Activated T-helper 17 cell treated with anti-CD3 and anti-CD28 coated beads, Interleukin-2, amount 50 U/mL, for 72 hours (primary cell): ENCODE data around the gene GPR132. TPM values are rescaled to one million over a fixed set of nuclear protein-coding genes. Genes with fewer than 3 reads are reported as not detected.

Experiments
- ATAC-seq: fragments of 150-1000 bp; cut with Tn5 transposase; replicated peaks from 2 replicates; pipeline ENCODE4 v1.10.0; 2021; ENCODE audit warnings: mild to moderate bottlenecking, moderate library complexity
- H3K27ac Mint-ChIP-seq: one replicate; pipeline ENCODE4 v1.8.0; 2022; ENCODE audit warnings: mixed read lengths
- H3K27me3 Mint-ChIP-seq: one replicate; pipeline ENCODE4 v1.8.0; 2022; ENCODE audit warnings: mixed read lengths
- H3K36me3 Mint-ChIP-seq: one replicate; pipeline ENCODE4 v1.8.0; 2022; ENCODE audit warnings: low read depth, mild to moderate bottlenecking, mixed read lengths
- H3K4me1 Mint-ChIP-seq: one replicate; pipeline ENCODE4 v1.8.0; 2022; ENCODE audit warnings: mixed read lengths
- H3K4me3 Mint-ChIP-seq: one replicate; pipeline ENCODE4 v1.8.0; 2022; ENCODE audit warnings: mild to moderate bottlenecking, mixed read lengths
- H3K9me3 Mint-ChIP-seq: one replicate; pipeline ENCODE4 v1.8.0; 2022; ENCODE audit warnings: mixed read lengths
- total RNA-seq, 2 donors: library from RNA; stranded (reverse); gene quantifications; one replicate each; pipeline ENCODE4 v1.2.3, GENCODE V29; 2022

Gene GPR132
- total RNA-seq, 2 donors from 2014 or later, result 46.5 to 49.5 TPM

DNA sequence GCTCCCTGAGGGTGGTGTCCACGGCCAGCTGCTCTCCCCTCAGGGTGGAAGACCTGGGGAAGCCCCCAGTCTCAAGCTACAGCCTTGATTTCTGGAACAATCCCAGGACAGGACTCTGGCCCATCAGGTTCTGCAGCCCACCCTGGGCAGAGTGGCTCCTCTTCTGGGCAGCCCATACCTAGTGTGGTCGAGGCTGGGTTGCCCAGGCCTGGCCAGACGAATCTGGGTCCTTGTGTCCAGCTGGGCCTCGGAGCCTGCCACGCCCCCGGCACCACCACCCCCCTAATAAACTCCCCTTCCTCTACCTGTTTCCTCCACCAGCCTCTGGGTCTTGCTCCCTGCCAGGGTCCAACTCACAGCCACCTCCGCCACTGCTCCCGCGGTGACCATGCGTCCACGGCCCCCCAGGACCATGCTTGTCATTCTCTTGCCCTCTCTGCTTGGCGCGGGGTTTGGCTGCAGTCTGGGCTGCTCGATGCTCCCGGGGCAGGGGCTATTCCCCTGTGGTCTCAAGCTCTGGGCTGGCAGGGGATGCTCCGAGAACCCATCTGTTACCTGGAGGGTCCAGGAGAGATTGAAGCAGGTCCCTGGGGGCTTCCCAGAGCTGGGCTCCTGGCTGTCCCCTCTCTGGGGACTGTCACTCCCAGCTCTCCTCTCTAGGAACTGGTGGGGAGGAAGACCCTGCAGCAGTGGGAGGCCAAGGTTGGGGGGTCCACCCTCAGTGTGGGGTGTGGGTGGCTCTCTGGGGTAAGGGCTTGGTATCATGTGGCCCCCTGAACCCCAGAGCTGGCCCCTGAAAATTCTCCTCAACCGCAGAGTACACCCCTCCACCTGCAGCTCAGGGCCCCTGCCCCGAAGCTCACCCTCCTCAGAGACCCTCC lies 8.7 kb upstream of the GPR132 start:
- H3K4me1 Mint-ChIP-seq, result peaks cover 21% of the 10 kb centered on the region
- no peaks in the 10 kb centered on the region for H3K9me3 Mint-ChIP-seq
- no peaks in the 10 kb centered on the region for H3K27me3 Mint-ChIP-seq
- no peak for ATAC-seq
- no peaks in the 10 kb centered on the region for H3K36me3 Mint-ChIP-seq
- no peak overlapping the region for H3K4me3 Mint-ChIP-seq
- H3K27ac Mint-ChIP-seq, result no peak overlapping the region

DNA sequence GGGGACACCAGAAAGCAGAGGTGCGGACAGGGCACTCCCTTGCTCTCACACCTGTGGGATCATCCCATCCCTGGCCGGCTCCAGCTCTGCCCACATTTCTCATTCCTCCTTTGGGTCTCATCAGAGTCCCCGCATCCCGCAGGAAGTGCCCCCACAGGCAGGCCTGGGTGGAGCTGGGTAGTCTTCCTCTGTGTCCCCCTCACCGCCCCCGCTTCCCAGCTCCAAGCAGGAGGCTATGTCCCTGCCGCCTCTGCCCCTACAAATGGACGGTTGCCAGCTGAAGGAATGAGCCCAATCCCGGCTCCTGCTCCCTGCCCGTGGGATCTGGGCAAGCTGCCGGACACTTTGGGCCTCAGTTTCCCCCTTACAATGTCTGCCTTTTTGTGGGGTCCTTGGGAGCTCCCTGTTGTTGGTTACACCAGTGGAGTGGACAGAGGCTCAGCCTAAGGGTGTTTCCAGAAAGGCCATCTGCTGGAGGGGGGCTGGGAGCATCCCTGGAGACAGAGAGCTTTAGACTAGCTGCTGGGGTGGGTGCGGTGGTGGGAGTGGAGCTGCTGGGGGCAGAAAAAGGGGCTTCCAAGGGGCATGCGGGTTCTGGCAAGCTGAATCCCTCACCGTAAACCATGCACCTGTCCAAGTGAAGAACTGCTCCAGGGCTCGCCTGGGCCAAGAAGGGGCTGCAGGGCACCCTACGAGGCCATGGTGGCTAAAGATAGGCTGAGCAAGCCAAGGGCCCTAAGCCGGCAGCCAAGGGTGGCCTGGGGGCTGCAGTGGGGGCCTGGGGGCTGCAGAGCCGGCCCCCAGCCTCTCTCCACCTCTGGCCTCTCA lies 7.9 kb upstream of the GPR132 start:
- H3K4me3 Mint-ChIP-seq, result no peak overlapping the region
- H3K36me3 Mint-ChIP-seq, result no peaks in the 10 kb centered on the region
- no peaks in the 10 kb centered on the region for H3K27me3 Mint-ChIP-seq
- no peak for ATAC-seq
- no peak overlapping the region for H3K27ac Mint-ChIP-seq
- H3K4me1 Mint-ChIP-seq, result peaks cover 25% of the 10 kb centered on the region
- no peaks in the 10 kb centered on the region for H3K9me3 Mint-ChIP-seq

DNA sequence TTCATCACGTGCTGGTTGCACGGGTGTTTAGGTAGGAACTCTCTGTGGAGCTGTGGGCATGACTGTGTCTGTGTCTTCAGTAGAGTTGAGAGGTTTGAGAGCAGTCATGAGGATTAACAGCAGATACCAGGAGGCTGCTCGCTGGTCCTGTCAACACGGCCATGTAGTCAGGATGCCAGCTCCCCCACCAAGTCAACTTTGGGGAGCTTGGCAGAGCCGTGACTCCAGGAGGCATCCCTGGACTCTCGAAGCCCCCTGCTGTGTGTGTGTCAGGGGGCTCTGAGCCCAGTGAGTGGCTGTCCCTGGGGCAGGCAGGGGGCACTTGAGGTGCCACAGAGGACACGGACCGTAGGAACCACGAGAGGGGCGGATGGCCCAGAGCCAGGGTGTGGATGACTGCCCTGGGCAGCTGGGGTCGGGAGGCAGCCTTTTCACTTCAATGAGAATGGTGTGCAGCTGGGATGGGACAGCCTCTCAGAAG lies 7.2 kb upstream of the GPR132 start:
- H3K27ac Mint-ChIP-seq, result no peak overlapping the region
- H3K27me3 Mint-ChIP-seq, result no peaks in the 10 kb centered on the region
- peaks cover 26% of the 10 kb centered on the region for H3K4me1 Mint-ChIP-seq

DNA sequence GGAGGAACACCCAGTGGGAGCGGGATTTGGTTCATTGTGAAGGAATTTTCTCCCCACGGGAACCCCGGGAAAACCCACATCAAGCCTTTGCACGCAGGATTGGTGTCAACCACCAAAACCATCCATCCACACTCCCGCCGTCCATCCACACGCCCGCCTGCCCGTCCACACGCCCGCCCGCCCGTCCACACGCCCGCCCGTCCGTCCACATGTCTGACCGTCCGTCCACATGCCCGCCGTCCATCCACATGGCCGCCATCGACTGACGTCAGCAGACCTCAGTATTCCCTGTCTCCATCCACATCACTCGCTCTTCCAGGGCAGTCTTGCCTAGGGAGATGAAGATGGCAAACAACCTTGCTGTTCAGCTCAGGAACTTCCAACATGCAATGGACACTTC lies 6.7 kb upstream of the GPR132 start:
- ATAC-seq, result no peak
- Mint-ChIP-seq H3K4me3 (no peak overlapping the region), H3K36me3 (no peaks in the 10 kb centered on the region), H3K4me1 (peaks cover 26% of the 10 kb centered on the region), H3K27ac (peak overlapping the region; percentile 82), H3K27me3 (no peaks in the 10 kb centered on the region), H3K9me3 (no peaks in the 10 kb centered on the region)

More for the DNA sequence above, 7.2 kb upstream of the GPR132 start:
- H3K36me3 Mint-ChIP-seq, result no peaks in the 10 kb centered on the region
- no peaks in the 10 kb centered on the region for H3K9me3 Mint-ChIP-seq
- ATAC-seq, result no peak
- H3K4me3 Mint-ChIP-seq, result no peak overlapping the region

- no peak overlapping the region for H3K4me3 Mint-ChIP-seq
- H3K36me3 Mint-ChIP-seq, result no peaks in the 10 kb centered on the region
- H3K27ac Mint-ChIP-seq, result peak overlapping the region; percentile 82
- no peak for ATAC-seq
- no peaks in the 10 kb centered on the region for H3K27me3 Mint-ChIP-seq
- no peaks in the 10 kb centered on the region for H3K9me3 Mint-ChIP-seq
- peaks cover 26% of the 10 kb centered on the region for H3K4me1 Mint-ChIP-seq
These were observed 6.1 kb upstream of the GPR132 start for GRCh38 chr14:105071326-105071725.

DNA sequence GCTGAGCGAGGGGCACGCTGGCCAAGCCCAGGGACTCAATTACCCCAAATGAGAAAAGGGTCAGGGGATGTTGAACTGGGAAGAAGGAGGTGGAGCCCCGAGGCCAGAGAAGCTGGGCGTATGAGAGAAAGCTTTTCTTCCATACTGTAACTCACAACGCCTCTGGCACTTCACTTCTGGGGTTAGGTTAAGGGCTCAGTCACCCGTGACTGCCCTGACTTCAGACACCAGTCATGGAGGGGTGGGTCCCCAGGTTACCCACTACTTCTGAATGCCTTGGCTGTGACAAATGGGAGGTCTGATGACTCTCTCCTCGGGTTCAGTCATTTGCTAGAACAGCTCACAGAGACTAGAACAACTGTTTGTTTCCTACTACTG lies 5.5 kb upstream of the GPR132 start:
- H3K36me3 Mint-ChIP-seq, result no peaks in the 10 kb centered on the region
- H3K4me1 Mint-ChIP-seq, result peaks cover 26% of the 10 kb centered on the region
- no peaks in the 10 kb centered on the region for H3K27me3 Mint-ChIP-seq
- H3K9me3 Mint-ChIP-seq, result no peaks in the 10 kb centered on the region
- peak; percentile 66 for ATAC-seq
- H3K27ac Mint-ChIP-seq, result peak overlapping the region; percentile 95
- H3K4me3 Mint-ChIP-seq, result peak overlapping the region; percentile 76

GRCh38 chr14:105069871-105070759 lies 4.9 kb upstream of the GPR132 start:
- Mint-ChIP-seq H3K36me3 (peaks cover 3% of the 10 kb centered on the region), H3K4me1 (peaks cover 26% of the 10 kb centered on the region), H3K9me3 (no peaks in the 10 kb centered on the region), H3K4me3 (peak overlapping the region; percentile 76), H3K27ac (peak overlapping the region; percentile 95), H3K27me3 (no peaks in the 10 kb centered on the region)
- ATAC-seq, result peak; percentile 69

- peak overlapping the region; percentile 76 for H3K4me3 Mint-ChIP-seq
- ATAC-seq, result no peak
- H3K4me1 Mint-ChIP-seq, result peaks cover 26% of the 10 kb centered on the region
These were observed 4.3 kb upstream of the GPR132 start for GRCh38 chr14:105069522-105069870.

GRCh38 chr14:105068818-105069217 lies 3.6 kb upstream of the GPR132 start:
- no peaks in the 10 kb centered on the region for H3K27me3 Mint-ChIP-seq
- H3K4me3 Mint-ChIP-seq, result peak overlapping the region; percentile 76

More at GRCh38 chr14:105069522-105069870, 4.3 kb upstream of the GPR132 start:
- Mint-ChIP-seq H3K36me3 (peaks cover 9% of the 10 kb centered on the region), H3K9me3 (no peaks in the 10 kb centered on the region), H3K27ac (peak overlapping the region; percentile 95), H3K27me3 (no peaks in the 10 kb centered on the region)

DNA sequence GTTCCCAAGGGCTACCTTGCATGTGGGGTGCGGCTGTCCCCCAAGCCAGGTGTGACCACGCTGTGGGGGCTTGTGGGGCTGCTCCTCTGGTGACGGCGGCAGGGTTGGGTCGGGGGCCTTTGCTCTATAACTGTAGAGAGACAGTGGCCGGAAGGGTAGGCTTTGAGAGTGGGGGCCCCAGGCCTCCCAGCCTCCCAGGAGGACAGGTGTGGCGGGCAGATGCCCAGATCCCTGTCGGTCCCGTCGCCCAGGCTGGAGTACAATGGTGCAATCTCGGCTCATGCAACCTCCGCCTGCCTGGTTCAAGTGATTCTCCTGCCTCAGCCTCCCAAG lies 2.7 kb upstream of the GPR132 start:
- H3K4me1 Mint-ChIP-seq, result peaks cover 32% of the 10 kb centered on the region
- peak overlapping the region; percentile 98 for H3K4me3 Mint-ChIP-seq
- no peaks in the 10 kb centered on the region for H3K27me3 Mint-ChIP-seq
- H3K36me3 Mint-ChIP-seq, result peaks cover 25% of the 10 kb centered on the region
- H3K9me3 Mint-ChIP-seq, result no peaks in the 10 kb centered on the region
- no peak overlapping the region for H3K27ac Mint-ChIP-seq
- ATAC-seq, result no peak

More at GRCh38 chr14:105068818-105069217, 3.6 kb upstream of the GPR132 start:
- Mint-ChIP-seq H3K27ac (peak overlapping the region; percentile 95), H3K4me1 (peaks cover 32% of the 10 kb centered on the region), H3K9me3 (no peaks in the 10 kb centered on the region), H3K36me3 (peaks cover 16% of the 10 kb centered on the region)
- no peak for ATAC-seq

DNA sequence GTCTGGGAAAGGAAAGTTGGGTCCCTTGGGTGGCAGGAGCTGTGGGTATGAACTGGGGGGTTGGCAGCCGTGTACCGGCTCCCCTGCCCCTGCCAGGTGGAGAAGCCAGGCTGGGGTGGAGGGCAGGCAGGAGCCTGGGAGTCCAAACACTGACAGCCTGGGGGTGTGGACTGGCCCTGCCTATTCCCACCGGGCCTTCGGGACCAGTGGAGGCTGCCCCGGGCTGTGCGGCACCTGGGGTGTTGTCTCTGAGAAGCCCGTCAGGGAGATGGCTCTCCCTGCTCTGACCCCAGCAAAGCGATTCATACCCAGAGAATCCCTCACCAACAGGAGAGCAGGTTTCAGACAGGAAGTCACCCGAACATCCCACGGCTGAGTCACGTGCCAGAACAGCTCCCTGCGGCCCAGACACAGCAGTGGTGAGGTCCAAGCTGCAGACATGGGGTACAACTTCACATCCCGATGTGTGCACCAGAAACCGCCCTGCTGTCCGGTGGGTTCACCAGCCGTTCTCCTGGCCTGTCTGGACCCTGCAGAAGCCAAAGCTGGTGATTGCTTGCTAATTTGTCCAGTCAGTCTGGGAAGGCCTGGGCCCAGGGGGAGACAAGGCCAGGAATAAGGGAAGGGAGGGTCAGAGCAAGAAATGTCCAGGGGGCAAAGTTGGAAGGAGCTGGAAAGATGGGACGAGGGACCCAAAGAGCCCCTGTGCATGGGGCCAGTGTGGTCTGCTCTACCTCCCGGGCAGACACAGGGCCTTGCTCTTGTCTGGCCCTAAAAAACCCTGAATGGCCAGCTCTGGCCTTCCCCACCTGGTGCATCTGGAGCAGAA lies 2.1 kb upstream of the GPR132 start:
- ATAC-seq, result peak; percentile 39
- peaks cover 31% of the 10 kb centered on the region for H3K36me3 Mint-ChIP-seq

GRCh38 chr14:105066240-105067071 lies 1.2 kb upstream of the GPR132 start:
- peak overlapping the region; percentile 95 for H3K27ac Mint-ChIP-seq
- no peaks in the 10 kb centered on the region for H3K27me3 Mint-ChIP-seq
- H3K4me3 Mint-ChIP-seq, result peak overlapping the region; percentile 98
- no peaks in the 10 kb centered on the region for H3K9me3 Mint-ChIP-seq
- H3K36me3 Mint-ChIP-seq, result peaks cover 40% of the 10 kb centered on the region
- ATAC-seq, result no peak
- H3K4me1 Mint-ChIP-seq, result peaks cover 44% of the 10 kb centered on the region

More for the DNA sequence above, 2.1 kb upstream of the GPR132 start:
- peak overlapping the region; percentile 88 for H3K27ac Mint-ChIP-seq
- no peaks in the 10 kb centered on the region for H3K27me3 Mint-ChIP-seq
- peak overlapping the region; percentile 98 for H3K4me3 Mint-ChIP-seq
- no peaks in the 10 kb centered on the region for H3K9me3 Mint-ChIP-seq
- H3K4me1 Mint-ChIP-seq, result peaks cover 38% of the 10 kb centered on the region

GRCh38 chr14:105064721-105065143 lies 498 bp downstream of the GPR132 start:
- Mint-ChIP-seq H3K4me1 (peaks cover 35% of the 10 kb centered on the region), H3K36me3 (peaks cover 45% of the 10 kb centered on the region), H3K27ac (peak overlapping the region; percentile 95), H3K9me3 (no peaks in the 10 kb centered on the region), H3K27me3 (no peaks in the 10 kb centered on the region), H3K4me3 (peak overlapping the region; percentile 98)
- peak; percentile 8 for ATAC-seq
